PFSK-1 (cell line): ENCODE data around the gene PNMA6E.

Experiments used
- REST ChIP-seq, 2 experiments: IDR thresholded peaks; 2 replicates each; pipeline versions ENCODE4 v1.6.1 to v1.8.0; 2011 to 2012; ENCODE audit warnings: low read depth in 2 of 2, low read length in 2 of 2, control low read depth in 1 of 2, inconsistent platforms in 1 of 2, mild to moderate bottlenecking in 1 of 2, moderate library complexity in 1 of 2; ENCODE audit not compliant: insufficient read depth in 1 of 2
- TAF1 ChIP-seq: IDR thresholded peaks from 2 replicates; pipeline ENCODE4 v1.6.1; 2012; ENCODE audit warnings: low read length, control low read depth, borderline replicate concordance; ENCODE audit not compliant: insufficient read depth

- TF ChIP-seq TAF1 (no peak), REST (IDR thresholded peaks at IDR 0.05; ENCODE audit: insufficient read depth in 1 of 2, low read depth in 2 of 2, low read length in 2 of 2) (no peak)
Measured at GRCh38 chrX:153381684-153382532, 19.2 kb downstream of the PNMA6E start.
